GM12878 (cell line): ENCODE measurements around the gene SLC44A4. TPM values are rescaled to one million over a fixed set of nuclear protein-coding genes. Genes with fewer than 3 reads are reported as not detected.

Experiments
- CUX1 ChIP-seq: IDR thresholded peaks from 2 replicates; pipeline ENCODE4 v1.6.1; 2012; ENCODE audit warnings: improper control_type of control experiment, low read depth, low read length; ENCODE audit not compliant: insufficient replicate concordance
- E2F4 ChIP-seq: IDR thresholded peaks from 2 replicates; pipeline ENCODE4 v1.6.1; 2012; ENCODE audit warnings: low read depth, low read length, improper control_type of control experiment
- E2F8 ChIP-seq: fragments of 450-650 bp; IDR thresholded peaks from 2 replicates; pipeline ENCODE4 v1.6.1; 2018; ENCODE audit warnings: mild to moderate bottlenecking, low read depth, moderate library complexity; ENCODE audit not compliant: partially characterized antibody
- E4F1 ChIP-seq: fragments of 450-650 bp; IDR thresholded peaks from 2 replicates; pipeline ENCODE4 v1.6.1; 2018; ENCODE audit warnings: borderline replicate concordance, mild to moderate bottlenecking; ENCODE audit not compliant: partially characterized antibody
- JUND ChIP-seq: IDR thresholded peaks from 2 replicates; pipeline ENCODE4 v1.6.1; 2012; ENCODE audit warnings: low read depth, mild to moderate bottlenecking, low read length, improper control_type of control experiment, moderate library complexity
- NFIC ChIP-seq: IDR thresholded peaks from 2 replicates; pipeline ENCODE4 v1.6.1; 2012; ENCODE audit warnings: low read depth, mild to moderate bottlenecking, inconsistent platforms, low read length, moderate library complexity
- POLR2A ChIP-seq: IDR thresholded peaks from 2 replicates; pipeline ENCODE4 v1.6.1; 2011; ENCODE audit warnings: low read depth, mild to moderate bottlenecking, low read length
- RELA ChIP-seq: fragments of 450-650 bp; IDR thresholded peaks from 2 replicates; pipeline ENCODE4 v1.8.0; 2014; ENCODE audit warnings: borderline replicate concordance; ENCODE audit not compliant: partially characterized antibody
- TAF1 ChIP-seq: IDR thresholded peaks from 2 replicates; pipeline ENCODE4 v1.6.1; 2011; ENCODE audit warnings: mild to moderate bottlenecking, low read depth, low read length, borderline replicate concordance
- TBL1XR1 ChIP-seq: IDR thresholded peaks from 2 replicates; pipeline ENCODE4 v1.6.1; 2012; ENCODE audit warnings: low read depth, low read length, improper control_type of control experiment
- ZBED1 ChIP-seq: IDR thresholded peaks from 2 replicates; pipeline ENCODE4 v1.6.1; 2016; ENCODE audit warnings: borderline replicate concordance
- ZBTB11 ChIP-seq: fragments of 450-650 bp; formaldehyde crosslinking; IDR thresholded peaks from 2 replicates; pipeline ENCODE4 v1.5.0; 2022; ENCODE audit warnings: mild to moderate bottlenecking, missing genetic modification characterization
- polyA plus RNA-seq, 11 experiments: library from polyadenylated mRNA; depleted of rRNA in 4 of 11; unstranded in 6 of 11; stranded (reverse) in 5 of 11; fragments of >200 nt; fragmentation: Nextera tagmentation in 4 of 11; fragmentation: Illumina TruSeq in 1 of 11; extraction: Ambion mirVana in 4 of 11; extraction: Trizol in 1 of 11; gene quantifications; 1 replicate in 1 of 11; 2 replicates in 10 of 11; pipeline versions ENCODE4 v1.2.1 to v1.2.3, GENCODE V29; 2011 to 2016; ENCODE audit warnings: inconsistent platforms in 2 of 11, missing spikeins in 2 of 11, low read depth in 1 of 11
- total RNA-seq, 4 experiments: library from RNA; depleted of rRNA in 3 of 4; stranded (reverse); fragments of >200 nt in 3 of 4; fragmentation: Illumina TruSeq in 1 of 4; extraction: Trizol in 1 of 4; gene quantifications; 2 replicates each; pipeline versions ENCODE4 v1.2.1 to v1.2.3, GENCODE V29; 2013 to 2021

The SLC44A4 gene
- total and polyA plus RNA-seq, 10 of the 15 experiments (the other 5 are each of a cell fraction or from before 2014, with no cell fraction given) = 0.04 to 0.24 (median 0.15) TPM; not detected in 3

- peak; percentile 66 for TF ChIP-seq E4F1
- no peak for TF ChIP-seq E2F8
- TF ChIP-seq ZBTB11 (CRISPR knock-in tag) = no peak
- peak; percentile 95 for TF ChIP-seq TAF1
- peak; percentile 96 for TF ChIP-seq E2F4
- TF ChIP-seq JUND = no peak
- TF ChIP-seq RELA = peak; percentile 56
- peak; percentile 100 for TF ChIP-seq POLR2A
- TF ChIP-seq NFIC = no peak
- TF ChIP-seq CUX1 = no peak
- no peak for TF ChIP-seq ZBED1
- 0 out of 2 replicates have a peak, but pooled peaks have one; percentile 24 for TF ChIP-seq TBL1XR1
These were observed 16.2 kb downstream of the SLC44A4 start, which contains the start of gene NEU1 (continued) for GRCh38 chr6:31862344-31863235.
